GM12872 (cell line): ENCODE results near the gene PIP5K1B.

Source experiments
- CTCF ChIP-seq: IDR thresholded peaks from 3 replicates; pipeline ENCODE4 v1.5.1; 2011; ENCODE audit warnings: low read depth, mild to moderate bottlenecking, low read length, moderate library complexity; ENCODE audit not compliant: insufficient read depth

PIP5K1B gene

GRCh38 chr9:69047371-69047770 lies 342.3 kb downstream of the PIP5K1B start:
- 0 out of 3 replicates have a peak, but pooled peaks have one; percentile 2 for TF ChIP-seq CTCF

- no peak for TF ChIP-seq CTCF
Measured at GRCh38 chr9:69049094-69049493, 344.1 kb downstream of the PIP5K1B start.

GRCh38 chr9:69054989-69055388 lies 349.9 kb downstream of the PIP5K1B start:
- no peak for TF ChIP-seq CTCF

GRCh38 chr9:69056191-69056815 lies 351.3 kb downstream of the PIP5K1B start:
- TF ChIP-seq CTCF: no peak

GRCh38 chr9:69058101-69058500 lies 353.1 kb downstream of the PIP5K1B start:
- no peak for TF ChIP-seq CTCF
